GM19328 (cell line): ENCODE data around the gene TRIM24.
"Not testable (repeated sequence)": the region's sequence is repeated elsewhere in the genome, so short reads cannot be mapped to it uniquely, and the experiment has no call there.

Source experiments
- ATAC-seq: cut with Tn5 transposase; IDR thresholded peaks from one replicate; pipeline ENCODE4 v1.9.1; 2021; ENCODE audit warnings: mild to moderate bottlenecking, moderate library complexity; ENCODE audit not compliant: unreplicated experiment

The TRIM24 gene

GRCh38 chr7:138491612-138492386 lies 31.7 kb downstream of the TRIM24 start:
- no peak for ATAC-seq

- ATAC-seq, result no peak
These were observed 32.4 kb downstream of the TRIM24 start for GRCh38 chr7:138492423-138492822.

GRCh38 chr7:138493535-138493934 lies 33.5 kb downstream of the TRIM24 start:
- ATAC-seq, result no peak

- ATAC-seq, result no peak
These were observed 35.4 kb downstream of the TRIM24 start for GRCh38 chr7:138495485-138495884.

- no peak for ATAC-seq
These were observed 39.3 kb downstream of the TRIM24 start for GRCh38 chr7:138499340-138499739.

- ATAC-seq, result not testable (repeated sequence)
These were observed 40.2 kb downstream of the TRIM24 start for GRCh38 chr7:138500303-138500702.

- ATAC-seq, result no peak
These were observed 40.8 kb downstream of the TRIM24 start for GRCh38 chr7:138500892-138501291.

GRCh38 chr7:138502023-138502767 lies 42.1 kb downstream of the TRIM24 start:
- ATAC-seq, result no peak

- no peak for ATAC-seq
These were observed 45.4 kb downstream of the TRIM24 start for GRCh38 chr7:138505361-138505873.

- no peak for ATAC-seq
These were observed 46.7 kb downstream of the TRIM24 start for GRCh38 chr7:138506764-138507163.

- no peak for ATAC-seq
These were observed 49.9 kb downstream of the TRIM24 start for GRCh38 chr7:138510003-138510402.

- ATAC-seq, result no peak
These were observed 52.2 kb downstream of the TRIM24 start for GRCh38 chr7:138512092-138512858.

- ATAC-seq, result no peak
These were observed 52.8 kb downstream of the TRIM24 start for GRCh38 chr7:138512885-138513284.

- no peak for ATAC-seq
These were observed 53.3 kb downstream of the TRIM24 start for GRCh38 chr7:138513344-138513871.

GRCh38 chr7:138514044-138514443 lies 54.0 kb downstream of the TRIM24 start:
- ATAC-seq, result no peak

- ATAC-seq, result no peak
These were observed 55.0 kb downstream of the TRIM24 start for GRCh38 chr7:138515001-138515528.

- ATAC-seq, result no peak
These were observed 59.2 kb downstream of the TRIM24 start for GRCh38 chr7:138519061-138519798.

GRCh38 chr7:138520742-138521141 lies 60.7 kb downstream of the TRIM24 start:
- no peak for ATAC-seq

- no peak for ATAC-seq
These were observed 61.9 kb downstream of the TRIM24 start for GRCh38 chr7:138521837-138522461.

GRCh38 chr7:138524259-138524658 lies 64.2 kb downstream of the TRIM24 start:
- no peak for ATAC-seq
